ENCODE data around the gene SOX8.
"Not testable (repeated sequence)": the region's sequence is repeated elsewhere in the genome, so short reads cannot be mapped to it uniquely, and the experiment has no call there.

Gene SOX8

DNA sequence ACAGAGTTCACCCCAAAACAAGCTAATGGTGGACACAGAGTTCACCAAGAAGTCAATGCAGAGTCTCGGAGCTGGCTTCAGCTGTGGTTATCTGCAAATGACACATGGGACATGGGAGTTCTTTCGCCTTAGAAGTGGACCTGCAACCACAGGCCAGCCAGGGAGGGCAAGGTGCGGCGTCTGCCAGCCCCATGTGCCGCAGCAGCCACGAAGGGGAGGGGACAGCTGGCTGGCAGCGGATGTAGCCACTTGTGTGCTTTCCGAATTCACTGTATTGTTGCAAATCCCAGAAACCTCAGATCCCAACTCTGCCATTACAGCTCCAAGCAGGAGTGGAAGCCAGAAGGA, 35.5 kb upstream of the SOX8 start:
- H3K4me3 ChIP-seq (ENCODE audit: low read depth, low read length), result no peak overlapping the region
- TF ChIP-seq, protein P1, sequence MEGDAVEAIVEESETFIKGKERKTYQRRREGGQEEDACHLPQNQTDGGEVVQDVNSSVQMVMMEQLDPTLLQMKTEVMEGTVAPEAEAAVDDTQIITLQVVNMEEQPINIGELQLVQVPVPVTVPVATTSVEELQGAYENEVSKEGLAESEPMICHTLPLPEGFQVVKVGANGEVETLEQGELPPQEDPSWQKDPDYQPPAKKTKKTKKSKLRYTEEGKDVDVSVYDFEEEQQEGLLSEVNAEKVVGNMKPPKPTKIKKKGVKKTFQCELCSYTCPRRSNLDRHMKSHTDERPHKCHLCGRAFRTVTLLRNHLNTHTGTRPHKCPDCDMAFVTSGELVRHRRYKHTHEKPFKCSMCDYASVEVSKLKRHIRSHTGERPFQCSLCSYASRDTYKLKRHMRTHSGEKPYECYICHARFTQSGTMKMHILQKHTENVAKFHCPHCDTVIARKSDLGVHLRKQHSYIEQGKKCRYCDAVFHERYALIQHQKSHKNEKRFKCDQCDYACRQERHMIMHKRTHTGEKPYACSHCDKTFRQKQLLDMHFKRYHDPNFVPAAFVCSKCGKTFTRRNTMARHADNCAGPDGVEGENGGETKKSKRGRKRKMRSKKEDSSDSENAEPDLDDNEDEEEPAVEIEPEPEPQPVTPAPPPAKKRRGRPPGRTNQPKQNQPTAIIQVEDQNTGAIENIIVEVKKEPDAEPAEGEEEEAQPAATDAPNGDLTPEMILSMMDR (IDR thresholded peaks at IDR 0.05; ENCODE audit: low read depth, low read length), result no peak

DNA sequence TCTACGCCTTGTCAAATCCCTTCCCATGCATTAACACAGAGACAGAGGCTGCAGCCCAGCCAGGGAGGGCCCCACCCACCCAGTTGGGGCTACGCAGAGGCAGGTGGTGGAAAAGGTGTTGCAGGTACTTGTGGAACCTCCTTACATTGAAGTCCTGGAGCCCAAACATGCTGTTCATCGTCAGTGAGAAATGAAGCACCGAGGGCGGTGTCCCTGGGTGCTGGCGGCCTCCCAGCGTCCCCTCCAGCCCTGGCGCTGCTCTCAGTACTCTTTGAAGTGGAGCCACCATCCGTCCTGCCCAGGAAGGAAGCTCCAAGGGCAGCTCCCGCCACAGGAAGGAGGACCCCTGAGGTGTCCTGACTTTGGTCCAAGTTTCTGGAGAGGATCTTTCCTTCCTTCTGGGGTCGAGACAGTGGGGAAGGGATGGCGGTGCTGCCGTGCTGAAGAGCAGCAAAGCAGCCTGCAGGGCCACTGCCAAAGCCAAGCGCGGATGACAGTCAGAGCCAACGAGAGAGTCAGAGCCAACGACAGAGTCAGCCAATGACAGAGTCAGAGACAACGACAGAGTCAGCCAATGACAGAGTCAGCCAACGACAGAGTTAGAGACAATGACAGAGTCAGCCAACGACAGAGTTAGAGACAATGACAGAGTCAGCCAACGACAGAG, 34.2 kb upstream of the SOX8 start:
- no peak overlapping the region for H3K4me3 ChIP-seq (ENCODE audit: low read depth, low read length)
- TF ChIP-seq, protein P1 (IDR thresholded peaks at IDR 0.05; ENCODE audit: low read depth, low read length), result no peak

DNA sequence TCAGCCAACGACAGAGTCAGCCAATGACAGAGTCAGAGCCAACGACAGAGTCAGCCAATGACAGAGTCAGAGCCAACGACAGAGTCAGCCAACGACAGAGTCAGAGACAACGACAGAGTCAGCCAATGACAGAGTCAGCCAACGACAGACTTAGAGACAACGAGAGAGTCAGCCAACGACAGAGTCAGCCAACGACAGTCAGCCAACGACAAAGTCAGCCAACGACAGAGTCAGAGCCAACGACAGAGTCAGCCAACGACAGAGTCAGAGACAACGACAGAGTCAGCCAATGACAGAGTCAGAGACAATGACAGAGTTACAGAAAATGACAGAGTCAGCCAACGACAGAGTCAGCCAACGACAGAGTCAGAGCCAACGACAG, 33.7 kb upstream of the SOX8 start:
- H3K4me3 ChIP-seq (ENCODE audit: low read depth, low read length), result not testable (repeated sequence)

DNA sequence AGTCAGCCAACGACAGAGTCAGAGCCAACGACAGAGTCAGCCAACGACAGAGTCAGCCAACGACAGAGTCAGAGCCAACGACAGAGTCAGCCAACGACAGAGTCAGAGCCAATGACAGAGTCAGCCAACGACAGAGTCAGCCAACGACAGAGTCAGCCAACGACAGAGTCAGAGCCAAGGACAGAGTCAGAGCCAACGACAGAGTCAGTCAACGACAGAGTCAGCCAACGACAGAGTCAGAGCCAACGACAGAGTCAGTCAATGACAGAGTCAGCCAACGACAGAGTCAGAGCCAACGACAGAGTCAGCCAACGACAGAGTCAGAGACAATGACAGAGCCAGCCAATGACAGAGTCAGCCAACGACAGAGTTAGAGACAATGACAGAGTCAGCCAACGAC, 32.8 kb upstream of the SOX8 start:
- not testable (repeated sequence) for H3K4me3 ChIP-seq (ENCODE audit: low read depth, low read length)

DNA sequence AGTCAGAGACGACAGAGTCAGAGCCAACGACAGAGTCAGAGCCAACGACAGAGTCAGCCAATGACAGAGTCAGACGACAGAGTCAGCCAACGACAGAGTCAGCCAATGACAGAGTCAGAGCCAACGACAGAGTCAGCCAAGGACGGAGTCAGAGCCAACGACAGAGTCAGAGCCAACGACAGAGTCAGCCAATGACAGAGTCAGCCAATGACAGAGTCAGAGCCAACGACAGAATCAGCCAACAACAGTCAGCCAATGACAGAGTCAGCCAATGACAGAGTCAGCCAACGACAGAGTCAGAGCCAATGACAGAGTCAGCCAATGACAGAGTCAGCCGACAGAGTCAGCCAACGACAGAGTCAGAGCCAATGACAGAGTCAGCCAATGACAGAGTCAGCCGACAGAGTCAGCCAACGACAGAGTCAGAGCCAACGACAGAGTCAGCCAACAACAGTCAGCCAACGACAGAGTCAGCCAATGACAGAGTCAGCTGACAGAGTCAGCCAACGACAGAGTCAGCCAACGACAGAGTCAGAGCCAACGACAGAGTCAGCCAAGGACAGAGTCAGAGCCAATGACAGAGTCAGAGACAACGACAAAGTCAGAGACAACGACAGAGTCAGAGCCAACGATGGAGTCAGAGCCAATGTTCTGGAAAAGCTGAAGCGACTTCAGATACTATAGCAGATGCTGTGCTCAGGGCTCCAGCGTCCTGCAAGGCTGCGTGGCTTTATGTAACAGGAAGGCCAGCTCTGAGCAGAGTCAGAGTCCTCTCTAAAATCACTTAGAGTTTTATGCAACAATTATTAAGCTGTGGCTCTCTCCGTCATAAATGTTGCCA, 30.6 kb upstream of the SOX8 start:
- H3K4me3 ChIP-seq (ENCODE audit: low read depth, low read length), result not testable (repeated sequence)

DNA sequence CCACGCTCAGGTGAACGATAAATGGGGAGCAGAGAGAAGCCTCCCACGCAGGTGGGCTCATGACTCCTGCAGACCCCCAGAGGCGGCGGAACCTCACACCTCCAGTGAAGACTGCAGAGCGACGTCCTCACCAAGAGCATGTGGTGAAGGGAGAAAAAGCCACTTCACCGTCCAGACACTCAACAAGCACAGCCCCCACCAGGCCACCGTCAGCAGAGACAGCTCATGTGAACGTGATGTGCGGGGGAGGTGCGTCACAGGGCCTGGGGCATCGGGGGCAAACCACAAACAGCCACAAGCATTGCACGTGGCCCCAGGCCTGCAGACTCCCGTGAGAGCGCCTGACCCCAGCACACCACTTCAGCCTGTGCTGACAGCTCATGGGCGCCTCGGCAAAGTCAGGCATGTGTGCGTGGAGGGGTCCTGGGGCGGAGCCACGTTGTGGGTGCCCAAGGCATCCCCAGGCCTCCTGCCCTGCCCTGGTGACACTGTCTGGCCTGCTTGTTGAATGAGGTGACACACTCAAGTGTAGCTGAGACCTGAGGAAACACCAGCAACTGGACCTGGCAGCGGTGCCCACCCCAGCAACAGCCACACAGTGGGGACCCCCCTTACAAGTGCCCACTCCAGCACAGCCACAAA, 29.8 kb upstream of the SOX8 start:
- H3K4me3 ChIP-seq (ENCODE audit: low read depth, low read length), result no peak overlapping the region
- TF ChIP-seq, protein P1 (IDR thresholded peaks at IDR 0.05; ENCODE audit: low read depth, low read length), result no peak

DNA sequence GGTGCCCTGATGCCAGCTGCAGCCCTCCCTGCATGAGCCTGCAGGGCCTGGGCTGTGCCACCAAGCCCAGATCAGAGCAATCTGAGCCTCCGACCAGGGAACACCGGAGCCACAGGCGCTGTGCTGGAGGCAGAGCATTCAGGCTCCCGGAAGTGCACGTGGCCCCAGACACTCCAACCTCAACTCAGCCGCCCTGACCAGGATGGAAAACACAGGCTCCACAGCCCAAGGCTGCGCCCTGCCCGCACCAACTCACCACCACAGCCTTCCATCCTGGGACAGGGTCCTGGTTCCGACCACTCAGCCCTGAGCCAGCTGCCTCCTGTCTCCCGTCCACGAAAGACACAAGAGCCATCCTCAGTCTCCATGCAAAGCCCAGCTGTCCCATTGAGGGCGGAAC, 29.2 kb upstream of the SOX8 start:
- H3K4me3 ChIP-seq (ENCODE audit: low read depth, low read length), result no peak overlapping the region
- TF ChIP-seq, protein P1 (IDR thresholded peaks at IDR 0.05; ENCODE audit: low read depth, low read length), result no peak

DNA sequence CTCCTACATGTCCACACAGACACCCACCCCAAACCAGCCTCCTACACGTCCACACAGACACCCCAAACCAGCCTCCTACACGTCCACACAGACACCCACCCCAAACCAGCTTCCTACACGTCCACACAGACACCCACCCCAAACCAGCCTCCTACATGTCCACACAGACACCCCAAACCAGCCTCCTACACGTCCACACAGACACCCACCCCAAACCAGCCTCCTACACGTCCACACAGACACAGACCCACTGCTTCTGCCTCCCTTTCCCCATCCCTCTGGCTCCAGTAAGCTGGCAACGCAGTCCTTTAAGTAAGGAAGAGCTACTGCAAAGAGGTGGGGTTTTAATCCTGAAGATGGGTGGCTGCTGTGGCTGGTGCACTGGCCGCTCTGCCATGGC, 27.8 kb upstream of the SOX8 start:
- H3K4me3 ChIP-seq (ENCODE audit: low read depth, low read length), result not testable (repeated sequence)

DNA sequence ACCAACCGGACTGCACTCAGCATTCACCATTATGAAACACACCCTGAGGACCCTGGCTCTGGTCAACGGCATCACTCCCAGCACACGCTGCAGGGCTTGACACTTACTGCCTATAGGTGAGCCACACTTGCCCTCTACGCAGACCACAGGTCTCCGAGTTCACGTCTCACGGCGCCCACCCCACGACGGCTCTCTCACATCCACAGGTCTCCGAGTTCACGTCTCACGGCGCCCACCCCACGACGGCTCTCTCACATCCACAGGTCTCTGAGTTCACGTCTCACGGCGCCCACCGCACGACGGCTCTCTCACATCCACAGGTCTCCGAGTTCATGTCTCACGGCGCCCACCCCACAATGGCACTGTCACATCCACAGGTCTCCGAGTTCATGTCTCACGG, 25.8 kb upstream of the SOX8 start:
- not testable (repeated sequence) for H3K4me3 ChIP-seq (ENCODE audit: low read depth, low read length)

Measured in WI38 (cell line).